Measurements from ENCODE around the gene RNF130. TPM values are rescaled to one million over a fixed set of nuclear protein-coding genes. Genes with fewer than 3 reads are reported as not detected.

The RNF130 gene
- total RNA-seq, 1 experiment from 2014 or later = 58.5 TPM

GRCh38 chr5:179975713-179976134 is 95.8 kb downstream of the RNF130 start (continued):
- TF ChIP-seq AR (CRISPR knock-in tag; IDR thresholded peaks at IDR 0.05) (no peak), E2F1 (CRISPR knock-in tag; IDR thresholded peaks at IDR 0.05) (no peak), ZNF219 (CRISPR knock-in tag; IDR thresholded peaks at IDR 0.05; ENCODE audit: borderline replicate concordance) (no peak), GTF2I (CRISPR knock-in tag; conservative IDR thresholded peaks at IDR 0.05) (no peak), RORB (CRISPR knock-in tag; IDR thresholded peaks at IDR 0.05) (no peak), FOXP4 (CRISPR knock-in tag; IDR thresholded peaks at IDR 0.05) (no peak), CBFB (CRISPR knock-in tag; IDR thresholded peaks at IDR 0.05; ENCODE audit: low read depth) (no peak)
- TF ChIP-seq, protein P1, sequence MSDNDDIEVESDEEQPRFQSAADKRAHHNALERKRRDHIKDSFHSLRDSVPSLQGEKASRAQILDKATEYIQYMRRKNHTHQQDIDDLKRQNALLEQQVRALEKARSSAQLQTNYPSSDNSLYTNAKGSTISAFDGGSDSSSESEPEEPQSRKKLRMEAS (CRISPR knock-in tag; IDR thresholded peaks at IDR 0.05) = no peak
- TF ChIP-seq, protein P2, sequence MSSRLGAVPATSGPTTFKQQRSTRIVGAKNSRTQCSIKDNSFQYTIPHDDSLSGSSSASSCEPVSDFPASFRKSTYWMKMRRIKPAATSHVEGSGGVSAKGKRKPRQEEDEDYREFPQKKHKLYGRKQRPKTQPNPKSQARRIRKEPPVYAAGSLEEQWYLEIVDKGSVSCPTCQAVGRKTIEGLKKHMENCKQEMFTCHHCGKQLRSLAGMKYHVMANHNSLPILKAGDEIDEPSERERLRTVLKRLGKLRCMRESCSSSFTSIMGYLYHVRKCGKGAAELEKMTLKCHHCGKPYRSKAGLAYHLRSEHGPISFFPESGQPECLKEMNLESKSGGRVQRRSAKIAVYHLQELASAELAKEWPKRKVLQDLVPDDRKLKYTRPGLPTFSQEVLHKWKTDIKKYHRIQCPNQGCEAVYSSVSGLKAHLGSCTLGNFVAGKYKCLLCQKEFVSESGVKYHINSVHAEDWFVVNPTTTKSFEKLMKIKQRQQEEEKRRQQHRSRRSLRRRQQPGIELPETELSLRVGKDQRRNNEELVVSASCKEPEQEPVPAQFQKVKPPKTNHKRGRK (CRISPR knock-in tag; IDR thresholded peaks at IDR 0.05; ENCODE audit: borderline replicate concordance) = no peak

GRCh38 chr5:179974946-179975712 is 96.4 kb downstream of the RNF130 start:
- peak; percentile 72 for DNase-seq (ENCODE audit: low spot score)
- Mint-ChIP-seq H3K4me1 (peaks cover 7% of the 10 kb centered on the region; the same call in 1 of the 2 replicates), H3K27me3 (ENCODE audit: low read depth) (no peaks in the 10 kb centered on the region), H3K36me3 (peaks cover 36% of the 10 kb centered on the region), H3K4me3 (no peak overlapping the region), H3K9me3 (no peaks in the 10 kb centered on the region), H3K27ac (peak overlapping the region; percentile 90)
- POLR2A ChIA-PET = no interaction called here
- CTCF ChIA-PET = interaction anchor here (0.6 to 1.4 kb wide), 38 partner anchors 9 to 231 kb away, joined by 3 to 11 read pairs (median 4); partner anchors contain the start of genes MRNIP and TBC1D9B
- peak; percentile 98 for ATAC-seq
- TF ChIP-seq IRF2 (CRISPR knock-in tag; IDR thresholded peaks at IDR 0.05; ENCODE audit: borderline replicate concordance, low read depth) = no peak
- no peak for TF ChIP-seq CBFB (CRISPR knock-in tag; IDR thresholded peaks at IDR 0.05; ENCODE audit: low read depth)
- no peak for TF ChIP-seq NR3C1 (CRISPR knock-in tag; conservative IDR thresholded peaks at IDR 0.05; ENCODE audit: low read depth)
- TF ChIP-seq, protein P3, sequence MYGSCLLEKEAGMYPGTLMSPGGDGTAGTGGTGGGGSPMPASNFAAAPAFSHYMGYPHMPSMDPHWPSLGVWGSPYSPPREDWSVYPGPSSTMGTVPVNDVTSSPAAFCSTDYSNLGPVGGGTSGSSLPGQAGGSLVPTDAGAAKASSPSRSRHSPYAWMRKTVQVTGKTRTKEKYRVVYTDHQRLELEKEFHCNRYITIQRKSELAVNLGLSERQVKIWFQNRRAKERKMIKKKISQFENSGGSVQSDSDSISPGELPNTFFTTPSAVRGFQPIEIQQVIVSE (CRISPR knock-in tag; IDR thresholded peaks at IDR 0.05; ENCODE audit: borderline replicate concordance) = no peak
- TF ChIP-seq ATF2 (CRISPR knock-in tag; IDR thresholded peaks at IDR 0.05; ENCODE audit: borderline replicate concordance, low read depth) = no peak
- TF ChIP-seq, protein P1 (CRISPR knock-in tag; IDR thresholded peaks at IDR 0.05) = peak; percentile 53; the same call in 1 of the 2 replicates
- no peak for TF ChIP-seq TEAD4 (CRISPR knock-in tag; IDR thresholded peaks at IDR 0.05)
- no peak for TF ChIP-seq ZBTB21 (CRISPR knock-in tag; IDR thresholded peaks at IDR 0.05; ENCODE audit: borderline replicate concordance)
- peak; percentile 29; the same call in 1 of the 2 replicates for TF ChIP-seq ETV6 (CRISPR knock-in tag; IDR thresholded peaks at IDR 0.05)
- TF ChIP-seq, protein P4, sequence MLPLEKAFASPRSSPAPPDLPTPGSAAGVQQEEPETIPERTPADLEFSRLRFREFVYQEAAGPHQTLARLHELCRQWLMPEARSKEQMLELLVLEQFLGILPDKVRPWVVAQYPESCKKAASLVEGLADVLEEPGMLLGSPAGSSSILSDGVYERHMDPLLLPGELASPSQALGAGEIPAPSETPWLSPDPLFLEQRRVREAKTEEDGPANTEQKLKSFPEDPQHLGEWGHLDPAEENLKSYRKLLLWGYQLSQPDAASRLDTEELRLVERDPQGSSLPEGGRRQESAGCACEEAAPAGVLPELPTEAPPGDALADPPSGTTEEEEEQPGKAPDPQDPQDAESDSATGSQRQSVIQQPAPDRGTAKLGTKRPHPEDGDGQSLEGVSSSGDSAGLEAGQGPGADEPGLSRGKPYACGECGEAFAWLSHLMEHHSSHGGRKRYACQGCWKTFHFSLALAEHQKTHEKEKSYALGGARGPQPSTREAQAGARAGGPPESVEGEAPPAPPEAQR (CRISPR knock-in tag; IDR thresholded peaks at IDR 0.05) = no peak
- no peak for TF ChIP-seq RELA (CRISPR knock-in tag; IDR thresholded peaks at IDR 0.05; ENCODE audit: borderline replicate concordance)
- TF ChIP-seq NFATC4 (CRISPR knock-in tag; IDR thresholded peaks at IDR 0.05) = no peak
